Erythroblast (primary cell): ENCODE measurements around the gene CDH9.

Experiments used
- GATA1 ChIP-seq: IDR thresholded peaks from 2 replicates; pipeline ENCODE4 v1.6.1; 2011; ENCODE audit warnings: low read depth, mild to moderate bottlenecking, control low read depth, low read length, moderate library complexity
- POLR2A ChIP-seq: IDR thresholded peaks from 2 replicates; pipeline ENCODE4 v1.6.1; 2011; ENCODE audit warnings: mild to moderate bottlenecking, low read length

GRCh38 chr5:27011274-27011673 is 27.1 kb downstream of the CDH9 start:
- no peak for TF ChIP-seq POLR2A
- no peak for TF ChIP-seq GATA1
